UCSD-AML1 (cell line): ENCODE measurements around the gene DOK1.

Experiments
- DNase-seq: peaks from one replicate; lab custom pipeline; 2025; ENCODE audit not compliant: unreplicated experiment; lab: John Stamatoyannopoulos, UW

The DOK1 gene

GRCh38 chr2:74525717-74526648 is 28.5 kb upstream of the DOK1 start, which contains the start of gene DQX1:
DQX1 (minus strand) TSS chr2:74526231; CDS start chr2:74525729, 502 bp downstream.
- DNase-seq = no peak

- no peak for DNase-seq
Observed at GRCh38 chr2:74526649-74527230, 27.8 kb upstream of the DOK1 start.

- DNase-seq = no peak
Observed at GRCh38 chr2:74527741-74528140, 26.8 kb upstream of the DOK1 start.

- no peak for DNase-seq
Observed at GRCh38 chr2:74528600-74529356, 25.7 kb upstream of the DOK1 start.

GRCh38 chr2:74529357-74530238 is 24.9 kb upstream of the DOK1 start, which contains the start of the genes AUP1 and HTRA2:
AUP1 (minus strand) TSS chr2:74529706; CDS start chr2:74529629, 77 bp downstream.
HTRA2 (plus strand) TSS chr2:74529933; CDS start chr2:74530007, 74 bp downstream.
- DNase-seq = peak; percentile 99

- DNase-seq = peak; percentile 68
Observed at GRCh38 chr2:74530239-74531187, 24.0 kb upstream of the DOK1 start.

GRCh38 chr2:74531666-74532065 is 22.9 kb upstream of the DOK1 start:
- no peak for DNase-seq

GRCh38 chr2:74532222-74532621 is 22.3 kb upstream of the DOK1 start:
- no peak for DNase-seq

- DNase-seq = no peak
Observed at GRCh38 chr2:74533464-74533863, 21.1 kb upstream of the DOK1 start.

GRCh38 chr2:74534411-74534810 is 20.1 kb upstream of the DOK1 start:
- no peak for DNase-seq

- DNase-seq = no peak
Observed at GRCh38 chr2:74535440-74535965, 19.0 kb upstream of the DOK1 start.

- DNase-seq = no peak
Observed at GRCh38 chr2:74536166-74536950, 18.2 kb upstream of the DOK1 start.

GRCh38 chr2:74537140-74537539 is 17.4 kb upstream of the DOK1 start:
- DNase-seq = no peak

- DNase-seq = peak; percentile 47
Observed at GRCh38 chr2:74538881-74539339, 15.6 kb upstream of the DOK1 start.

GRCh38 chr2:74540291-74540690 is 14.2 kb upstream of the DOK1 start:
- no peak for DNase-seq

GRCh38 chr2:74542978-74543377 is 11.5 kb upstream of the DOK1 start:
- no peak for DNase-seq

GRCh38 chr2:74544634-74545033 is 9.9 kb upstream of the DOK1 start:
- no peak for DNase-seq

- DNase-seq = no peak
Observed at GRCh38 chr2:74546004-74546403, 8.5 kb upstream of the DOK1 start.
